ENCODE measurements around the gene MYRF.
A peak's percentile ranks its signal among the peaks of the same experiment; 100 is the strongest.

Gene MYRF

DNA sequence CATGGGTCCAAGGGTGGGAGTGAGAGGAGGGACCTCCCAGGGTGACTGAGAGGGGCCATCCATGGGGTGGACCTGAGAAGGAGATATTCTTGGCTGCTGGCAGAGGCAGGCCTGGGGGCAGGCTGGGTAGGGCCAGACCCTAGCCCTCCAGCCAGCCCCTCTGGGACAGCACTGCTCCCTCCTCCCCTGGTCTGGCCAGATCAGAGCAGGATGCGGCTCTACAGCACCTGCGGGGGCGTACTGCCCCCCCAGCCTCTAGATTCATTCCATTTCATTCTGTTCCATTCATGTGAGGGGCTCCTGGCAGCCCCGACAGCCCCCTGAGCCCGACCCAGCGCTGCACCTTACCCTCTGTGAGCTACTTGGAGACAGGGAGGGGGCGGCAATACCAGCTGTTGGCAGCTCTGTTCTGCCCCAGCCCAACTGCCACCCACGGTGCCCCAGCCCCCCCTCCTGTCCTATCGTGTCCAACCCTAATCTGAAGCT lies 34.3 kb upstream of the MYRF start:
- CTCF ChIA-PET, result interaction anchor here (0.8 to 7.4 kb wide), 3 partner anchors 9 to 15 kb away, joined by 4 to 45 read pairs (median 8); no protein-coding TSS in a partner anchor
- H3K4me1 ChIP-seq (ENCODE audit: control extremely low read depth in 1 of 4, control insufficient read depth in 4 of 4, insufficient read depth in 4 of 4, low read length in 3 of 4), result peaks cover 0 to 15% (median 9%) of the 10 kb centered on the region in 4 experiments
- no peaks in the 10 kb centered on the region for H3K27me3 ChIP-seq (replicated peaks in 2 of 5; ENCODE audit: control insufficient read depth in 4 of 5, insufficient read depth in 5 of 5, low read length in 4 of 5)
- 90% methylated on average over 4 of the region's 9 CpGs for whole genome bisulfite sequencing (ENCODE audit: insufficient coverage)
- H3K9me3 ChIP-seq (ENCODE audit: control extremely low read depth in 1 of 5, control insufficient read depth in 4 of 5, insufficient read depth in 2 of 5, low read depth in 1 of 5, low read length in 4 of 5), result no peaks in the 10 kb centered on the region
- POLR2A ChIA-PET, result no interaction called here
- H3K4me3 ChIP-seq (ENCODE audit: control insufficient read depth in 1 of 7, extremely low read depth in 1 of 7, insufficient read depth in 4 of 7, low read depth in 2 of 7, low read length in 6 of 7), result no peak overlapping the region
- no peak overlapping the region for H3K27ac ChIP-seq (ENCODE audit: insufficient read depth in 1 of 2, low read depth in 1 of 2, low read length in 2 of 2, poor library complexity in 1 of 2, severe bottlenecking in 2 of 2)
- DNase-seq, result no peak
- no peaks in the 10 kb centered on the region for H3K36me3 ChIP-seq (ENCODE audit: control insufficient read depth in 4 of 4, insufficient read depth in 4 of 4, low read length in 3 of 4)

- CTCF ChIA-PET, result interaction anchor here (0.8 to 7.4 kb wide), 3 partner anchors 9 to 183 kb away, joined by 3 to 45 read pairs (median 8); no protein-coding TSS in a partner anchor
- Histone ChIP-seq H3K9me3 (ENCODE audit: control extremely low read depth in 1 of 5, control insufficient read depth in 4 of 5, insufficient read depth in 2 of 5, low read depth in 1 of 5, low read length in 4 of 5) (no peaks in the 10 kb centered on the region), H3K36me3 (ENCODE audit: control insufficient read depth in 4 of 4, insufficient read depth in 4 of 4, low read length in 3 of 4) (no peaks in the 10 kb centered on the region), H3K4me3 (ENCODE audit: control insufficient read depth in 1 of 7, extremely low read depth in 1 of 7, insufficient read depth in 4 of 7, low read depth in 2 of 7, low read length in 6 of 7) (no peak overlapping the region), H3K27ac (ENCODE audit: insufficient read depth in 1 of 2, low read depth in 1 of 2, low read length in 2 of 2, poor library complexity in 1 of 2, severe bottlenecking in 2 of 2) (no peak overlapping the region), H3K4me1 (ENCODE audit: control extremely low read depth in 1 of 4, control insufficient read depth in 4 of 4, insufficient read depth in 4 of 4, low read length in 3 of 4) (peaks cover 0 to 15% (median 9%) of the 10 kb centered on the region in 4 experiments), H3K27me3 (replicated peaks in 2 of 5; ENCODE audit: control insufficient read depth in 4 of 5, insufficient read depth in 5 of 5, low read length in 4 of 5) (no peaks in the 10 kb centered on the region)
- POLR2A ChIA-PET, result no interaction called here
- WGBS (ENCODE audit: insufficient coverage), result 79% methylated on average over 15 of the region's 21 CpGs
- DNase-seq, result peak in 2 of 3 donors; percentile 35 to 44
Observed at GRCh38 chr11:61718621-61719302, 33.7 kb upstream of the MYRF start.

DNA sequence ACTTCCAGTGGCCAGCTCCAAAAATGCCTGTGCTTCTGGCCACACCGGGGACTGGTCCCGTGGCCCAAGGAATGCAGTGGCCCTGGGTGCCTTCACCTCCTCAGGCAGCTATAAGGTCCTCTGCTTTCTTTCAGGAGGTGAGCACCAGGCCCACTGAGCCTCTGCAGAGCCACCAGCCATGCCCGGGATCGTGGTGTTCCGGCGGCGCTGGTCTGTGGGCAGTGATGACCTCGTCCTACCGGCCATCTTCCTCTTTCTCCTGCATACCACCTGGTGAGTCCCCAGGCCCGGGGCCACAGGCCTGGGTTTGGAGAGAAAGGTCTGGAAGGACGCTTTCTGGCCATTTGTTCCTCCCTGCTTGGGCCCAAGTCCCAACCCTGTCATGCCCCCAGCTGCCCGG lies 32.5 kb upstream of the MYRF start:
- ChIA-PET CTCF (interaction anchor here (2.0 to 7.4 kb wide), 2 partner anchors 10 to 13 kb away, joined by 8 to 45 read pairs; no protein-coding TSS in a partner anchor), POLR2A (no interaction called here)
- Histone ChIP-seq H3K9me3 (ENCODE audit: control extremely low read depth in 1 of 5, control insufficient read depth in 4 of 5, insufficient read depth in 2 of 5, low read depth in 1 of 5, low read length in 4 of 5) (no peaks in the 10 kb centered on the region), H3K4me1 (ENCODE audit: control extremely low read depth in 1 of 4, control insufficient read depth in 4 of 4, insufficient read depth in 4 of 4, low read length in 3 of 4) (peaks cover 0 to 15% (median 9%) of the 10 kb centered on the region in 4 experiments), H3K27me3 (replicated peaks in 2 of 5; ENCODE audit: control insufficient read depth in 4 of 5, insufficient read depth in 5 of 5, low read length in 4 of 5) (no peaks in the 10 kb centered on the region), H3K27ac (ENCODE audit: insufficient read depth in 1 of 2, low read depth in 1 of 2, low read length in 2 of 2, poor library complexity in 1 of 2, severe bottlenecking in 2 of 2) (no peak overlapping the region), H3K36me3 (ENCODE audit: control insufficient read depth in 4 of 4, insufficient read depth in 4 of 4, low read length in 3 of 4) (no peaks in the 10 kb centered on the region), H3K4me3 (ENCODE audit: control insufficient read depth in 1 of 7, extremely low read depth in 1 of 7, insufficient read depth in 4 of 7, low read depth in 2 of 7, low read length in 6 of 7) (no peak overlapping the region)
- WGBS (ENCODE audit: insufficient coverage), result 100% methylated on average over 5 of the region's 12 CpGs
- no peak for DNase-seq

DNA sequence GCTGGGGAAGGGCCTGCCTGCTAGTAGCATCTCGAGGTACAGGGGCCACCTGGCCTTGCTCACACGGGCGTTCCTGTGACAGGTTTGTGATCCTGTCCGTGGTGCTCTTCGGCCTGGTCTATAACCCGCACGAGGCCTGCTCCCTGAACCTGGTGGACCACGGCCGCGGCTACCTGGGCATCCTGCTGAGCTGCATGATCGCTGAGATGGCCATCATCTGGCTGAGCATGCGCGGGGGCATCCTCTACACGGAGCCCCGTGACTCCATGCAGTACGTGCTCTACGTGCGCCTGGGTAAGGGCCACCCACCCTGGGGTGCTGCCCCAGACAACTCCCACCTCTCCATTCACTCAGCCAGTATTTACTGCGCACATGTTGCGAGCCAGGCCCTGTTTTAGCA lies 31.8 kb upstream of the MYRF start:
- ChIA-PET CTCF (interaction anchor here (1.4 to 7.4 kb wide), 2 partner anchors 8 to 13 kb away, joined by 5 to 45 read pairs; no protein-coding TSS in a partner anchor), POLR2A (interaction anchor here (0.9 kb wide), 1 partner anchor 12 kb away, joined by 3 read pairs; no protein-coding TSS in a partner anchor)
- no peak overlapping the region for H3K4me3 ChIP-seq (ENCODE audit: control insufficient read depth in 1 of 7, extremely low read depth in 1 of 7, insufficient read depth in 4 of 7, low read depth in 2 of 7, low read length in 6 of 7)
- no peak for DNase-seq
- no peaks in the 10 kb centered on the region for H3K36me3 ChIP-seq (ENCODE audit: control insufficient read depth in 4 of 4, insufficient read depth in 4 of 4, low read length in 3 of 4)
- no peaks in the 10 kb centered on the region for H3K9me3 ChIP-seq (ENCODE audit: control extremely low read depth in 1 of 5, control insufficient read depth in 4 of 5, insufficient read depth in 2 of 5, low read depth in 1 of 5, low read length in 4 of 5)
- no peaks in the 10 kb centered on the region for H3K27me3 ChIP-seq (replicated peaks in 2 of 5; ENCODE audit: control insufficient read depth in 4 of 5, insufficient read depth in 5 of 5, low read length in 4 of 5)
- H3K4me1 ChIP-seq (ENCODE audit: control extremely low read depth in 1 of 4, control insufficient read depth in 4 of 4, insufficient read depth in 4 of 4, low read length in 3 of 4), result peaks cover 0 to 15% (median 9%) of the 10 kb centered on the region in 4 experiments
- WGBS (ENCODE audit: insufficient coverage), result 96% methylated on average over 14 of the region's 20 CpGs
- H3K27ac ChIP-seq (ENCODE audit: insufficient read depth in 1 of 2, low read depth in 1 of 2, low read length in 2 of 2, poor library complexity in 1 of 2, severe bottlenecking in 2 of 2), result no peak overlapping the region

DNA sequence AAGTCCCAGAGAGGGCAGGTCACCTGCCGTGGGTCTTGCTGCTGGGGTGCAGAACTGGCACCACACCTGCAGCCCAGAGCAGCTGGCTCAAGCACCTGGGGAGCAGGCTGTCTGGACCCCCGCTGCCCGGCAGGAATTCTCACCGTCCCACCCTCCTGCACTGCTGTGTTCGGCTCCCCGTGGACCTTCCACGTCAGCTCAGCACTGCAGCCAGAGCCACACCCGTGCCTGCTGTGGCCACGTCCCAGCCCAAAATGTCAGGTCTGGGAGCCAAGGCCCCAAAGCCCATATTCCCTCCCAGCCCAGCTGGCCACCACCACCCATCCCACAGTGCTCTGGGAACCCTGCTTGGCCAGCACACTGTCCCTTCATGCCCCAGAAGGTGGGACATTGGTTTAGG lies 28.0 kb upstream of the MYRF start:
- ChIA-PET POLR2A (no interaction called here), CTCF (interaction anchor here (0.9 to 7.4 kb wide), 9 partner anchors 9 to 45 kb away, joined by 3 to 45 read pairs (median 4); no protein-coding TSS in a partner anchor)
- Histone ChIP-seq H3K27ac (ENCODE audit: insufficient read depth in 1 of 2, low read depth in 1 of 2, low read length in 2 of 2, poor library complexity in 1 of 2, severe bottlenecking in 2 of 2) (no peak overlapping the region), H3K27me3 (replicated peaks in 2 of 5; ENCODE audit: control insufficient read depth in 4 of 5, insufficient read depth in 5 of 5, low read length in 4 of 5) (no peaks in the 10 kb centered on the region), H3K36me3 (ENCODE audit: control insufficient read depth in 4 of 4, insufficient read depth in 4 of 4, low read length in 3 of 4) (no peaks in the 10 kb centered on the region), H3K4me3 (ENCODE audit: control insufficient read depth in 1 of 7, extremely low read depth in 1 of 7, insufficient read depth in 4 of 7, low read depth in 2 of 7, low read length in 6 of 7) (no peak overlapping the region), H3K9me3 (ENCODE audit: control extremely low read depth in 1 of 5, control insufficient read depth in 4 of 5, insufficient read depth in 2 of 5, low read depth in 1 of 5, low read length in 4 of 5) (no peaks in the 10 kb centered on the region), H3K4me1 (ENCODE audit: control extremely low read depth in 1 of 4, control insufficient read depth in 4 of 4, insufficient read depth in 4 of 4, low read length in 3 of 4) (no peaks in the 10 kb centered on the region)
- 99% methylated on average over 9 of the region's 9 CpGs for WGBS (ENCODE audit: insufficient coverage)
- no peak for DNase-seq

DNA sequence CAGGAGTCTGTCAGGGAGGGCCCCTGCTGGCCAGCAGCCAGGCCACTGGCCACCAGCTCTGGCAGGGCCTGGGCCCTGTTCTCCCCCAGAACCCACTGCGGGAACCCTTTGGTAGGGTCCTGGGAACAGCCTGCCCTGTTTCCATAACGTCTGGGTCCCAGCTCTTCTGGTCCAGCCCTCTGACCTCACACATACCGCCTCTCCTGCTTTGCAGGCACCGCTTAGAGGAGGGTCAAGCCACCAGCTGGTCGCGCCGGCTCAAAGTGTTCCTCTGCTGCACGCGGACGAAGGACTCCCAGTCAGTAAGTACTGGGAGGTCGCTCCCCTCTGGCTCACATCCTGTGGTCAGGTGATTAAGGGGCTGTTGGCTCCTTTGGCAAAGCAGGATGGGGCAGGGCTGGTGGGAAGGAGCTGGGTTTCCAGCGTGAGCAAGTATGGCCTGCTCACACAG lies 26.6 kb upstream of the MYRF start:
- no peaks in the 10 kb centered on the region for H3K27me3 ChIP-seq (replicated peaks in 2 of 5; ENCODE audit: control insufficient read depth in 4 of 5, insufficient read depth in 5 of 5, low read length in 4 of 5)
- POLR2A ChIA-PET, result no interaction called here
- no peaks in the 10 kb centered on the region for H3K9me3 ChIP-seq (ENCODE audit: control extremely low read depth in 1 of 5, control insufficient read depth in 4 of 5, insufficient read depth in 2 of 5, low read depth in 1 of 5, low read length in 4 of 5)
- no peaks in the 10 kb centered on the region for H3K4me1 ChIP-seq (ENCODE audit: control extremely low read depth in 1 of 4, control insufficient read depth in 4 of 4, insufficient read depth in 4 of 4, low read length in 3 of 4)
- WGBS (ENCODE audit: insufficient coverage), result 97% methylated on average over 12 of the region's 12 CpGs
- no peak overlapping the region for H3K4me3 ChIP-seq (ENCODE audit: control insufficient read depth in 1 of 7, extremely low read depth in 1 of 7, insufficient read depth in 4 of 7, low read depth in 2 of 7, low read length in 6 of 7)
- H3K27ac ChIP-seq (ENCODE audit: insufficient read depth in 1 of 2, low read depth in 1 of 2, low read length in 2 of 2, poor library complexity in 1 of 2, severe bottlenecking in 2 of 2), result no peak overlapping the region
- no peak for DNase-seq
- CTCF ChIA-PET, result interaction anchor here (0.9 to 1.8 kb wide), 4 partner anchors 16 to 31 kb away, joined by 3 to 6 read pairs (median 3); no protein-coding TSS in a partner anchor
- H3K36me3 ChIP-seq (ENCODE audit: control insufficient read depth in 4 of 4, insufficient read depth in 4 of 4, low read length in 3 of 4), result no peaks in the 10 kb centered on the region

DNA sequence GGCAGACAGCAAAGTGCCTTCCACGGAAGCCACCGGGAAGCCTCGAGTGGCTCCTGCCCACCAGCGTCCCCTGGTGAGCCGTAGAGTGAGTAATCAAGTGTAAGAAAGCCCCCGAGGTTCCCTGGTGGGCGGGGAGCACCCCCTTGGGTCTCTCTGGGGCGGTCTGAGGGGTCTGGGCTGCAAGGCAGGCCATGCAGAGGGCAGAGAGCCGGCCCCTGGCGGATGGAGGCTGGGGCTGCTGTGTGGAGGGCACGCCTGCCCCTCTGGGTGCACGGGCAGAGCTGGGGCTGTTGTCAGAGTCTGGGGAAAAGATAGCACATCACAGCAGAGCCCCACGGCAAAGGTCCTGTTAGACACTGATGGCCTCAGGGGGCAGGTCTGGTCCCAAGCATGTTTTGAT lies 25.7 kb upstream of the MYRF start:
- POLR2A ChIA-PET, result no interaction called here
- H3K4me1 ChIP-seq (ENCODE audit: control extremely low read depth in 1 of 4, control insufficient read depth in 4 of 4, insufficient read depth in 4 of 4, low read length in 3 of 4), result no peaks in the 10 kb centered on the region
- 89% methylated on average over 13 of the region's 13 CpGs for WGBS (ENCODE audit: insufficient coverage)
- CTCF ChIA-PET, result interaction anchor here (0.9 kb wide), 1 partner anchor 10 kb away, joined by 3 read pairs; no protein-coding TSS in a partner anchor
- no peaks in the 10 kb centered on the region for H3K36me3 ChIP-seq (ENCODE audit: control insufficient read depth in 4 of 4, insufficient read depth in 4 of 4, low read length in 3 of 4)
- no peak overlapping the region for H3K4me3 ChIP-seq (ENCODE audit: control insufficient read depth in 1 of 7, extremely low read depth in 1 of 7, insufficient read depth in 4 of 7, low read depth in 2 of 7, low read length in 6 of 7)
- H3K27me3 ChIP-seq (replicated peaks in 2 of 5; ENCODE audit: control insufficient read depth in 4 of 5, insufficient read depth in 5 of 5, low read length in 4 of 5), result no peaks in the 10 kb centered on the region
- no peak overlapping the region for H3K27ac ChIP-seq (ENCODE audit: insufficient read depth in 1 of 2, low read depth in 1 of 2, low read length in 2 of 2, poor library complexity in 1 of 2, severe bottlenecking in 2 of 2)
- DNase-seq, result no peak
- no peaks in the 10 kb centered on the region for H3K9me3 ChIP-seq (ENCODE audit: control extremely low read depth in 1 of 5, control insufficient read depth in 4 of 5, insufficient read depth in 2 of 5, low read depth in 1 of 5, low read length in 4 of 5)
